Keratinocyte (primary cell): ENCODE measurements around the gene CDYL.

Source experiments
- EZH2 ChIP-seq: IDR thresholded peaks from one replicate; pipeline ENCODE4 v1.6.1; 2012; ENCODE audit warnings: inconsistent platforms, mild to moderate bottlenecking, low read length, moderate library complexity
- TF ChIP-seq, protein P1 (sequence below), 3 experiments: IDR thresholded peaks in 1 of 3; conservative IDR thresholded peaks in 1 of 3; optimal IDR thresholded peaks in 1 of 3; 2 replicates in 2 of 3; 3 replicates in 1 of 3; pipeline versions ENCODE3 to v1.5.1; 2011; ENCODE audit warnings: low read length in 3 of 3, mild to moderate bottlenecking in 3 of 3, moderate library complexity in 2 of 3, control low read depth in 1 of 3, inconsistent platforms in 1 of 3; ENCODE audit not compliant: insufficient read depth in 2 of 3; ENCODE audit errors: extremely low read depth in 1 of 3

DNA sequence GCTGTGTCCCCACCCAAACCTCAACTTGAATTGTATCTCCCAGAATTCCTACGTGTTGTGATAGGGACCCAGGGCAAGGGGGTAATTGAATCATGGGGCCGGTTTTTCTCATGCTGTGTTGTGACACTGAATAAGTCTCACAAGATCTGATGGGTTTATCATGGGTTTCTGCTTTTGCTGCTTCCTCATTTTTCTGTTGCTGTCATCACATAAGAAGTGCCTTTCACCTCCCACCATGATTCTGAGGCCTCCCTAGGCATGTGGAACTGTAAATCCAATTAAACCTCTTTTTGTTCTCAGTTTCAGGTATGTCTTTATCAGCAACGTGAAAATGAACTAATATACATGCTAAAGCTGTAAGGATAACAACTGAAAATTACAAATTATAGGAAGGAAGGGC is 88.3 kb downstream of the CDYL start:
- TF ChIP-seq, protein P1, sequence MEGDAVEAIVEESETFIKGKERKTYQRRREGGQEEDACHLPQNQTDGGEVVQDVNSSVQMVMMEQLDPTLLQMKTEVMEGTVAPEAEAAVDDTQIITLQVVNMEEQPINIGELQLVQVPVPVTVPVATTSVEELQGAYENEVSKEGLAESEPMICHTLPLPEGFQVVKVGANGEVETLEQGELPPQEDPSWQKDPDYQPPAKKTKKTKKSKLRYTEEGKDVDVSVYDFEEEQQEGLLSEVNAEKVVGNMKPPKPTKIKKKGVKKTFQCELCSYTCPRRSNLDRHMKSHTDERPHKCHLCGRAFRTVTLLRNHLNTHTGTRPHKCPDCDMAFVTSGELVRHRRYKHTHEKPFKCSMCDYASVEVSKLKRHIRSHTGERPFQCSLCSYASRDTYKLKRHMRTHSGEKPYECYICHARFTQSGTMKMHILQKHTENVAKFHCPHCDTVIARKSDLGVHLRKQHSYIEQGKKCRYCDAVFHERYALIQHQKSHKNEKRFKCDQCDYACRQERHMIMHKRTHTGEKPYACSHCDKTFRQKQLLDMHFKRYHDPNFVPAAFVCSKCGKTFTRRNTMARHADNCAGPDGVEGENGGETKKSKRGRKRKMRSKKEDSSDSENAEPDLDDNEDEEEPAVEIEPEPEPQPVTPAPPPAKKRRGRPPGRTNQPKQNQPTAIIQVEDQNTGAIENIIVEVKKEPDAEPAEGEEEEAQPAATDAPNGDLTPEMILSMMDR (optimal IDR thresholded peaks at IDR 0.05 in 1 of 3, IDR thresholded peaks at IDR 0.05 in 1 of 3, conservative IDR thresholded peaks at IDR 0.05 in 1 of 3; ENCODE audit: extremely low read depth in 1 of 3, insufficient read depth in 2 of 3, low read length in 3 of 3), result no peak
- no peak for TF ChIP-seq EZH2
